ENCODE measurements around the gene RNF121. TPM values are rescaled to one million over a fixed set of nuclear protein-coding genes. Genes with fewer than 3 reads are reported as not detected.

RNF121 gene
- total and polyA plus RNA-seq, 2 of the 13 experiments (the other 11 are each of a cell fraction or from before 2014, with no cell fraction given): 28.6 to 44.3 TPM

- ChIA-PET CTCF (ENCODE audit: low intra/inter-chr PET ratio, low total read pairs) (no interaction called here), POLR2A (interaction anchor here (1.7 kb wide), 1 partner anchor 10 kb away, joined by 7 read pairs; no protein-coding TSS in a partner anchor)
- TF ChIP-seq ZNF441 (CRISPR knock-in tag; IDR thresholded peaks at IDR 0.05; ENCODE audit: borderline replicate concordance) (no peak), ELF3 (CRISPR knock-in tag; IDR thresholded peaks at IDR 0.05) (no peak), ZNF256 (CRISPR knock-in tag; conservative IDR thresholded peaks at IDR 0.05) (no peak), ZNF660 (CRISPR knock-in tag; IDR thresholded peaks at IDR 0.05; ENCODE audit: borderline replicate concordance, low read depth) (no peak), PAF1 (CRISPR knock-in tag; IDR thresholded peaks at IDR 0.05) (no peak), CHD2 (IDR thresholded peaks at IDR 0.05; ENCODE audit: low read depth, low read length) (no peak), ATF1 (CRISPR knock-in tag; IDR thresholded peaks at IDR 0.05) (no peak)
- Histone ChIP-seq H3K27me3 (ENCODE audit: control insufficient read depth in 1 of 2, insufficient read depth in 2 of 2, low read length in 2 of 2) (no peaks in the 10 kb centered on the region), H2AFZ (ENCODE audit: low read length) (no peak overlapping the region), H3K79me2 (ENCODE audit: insufficient read depth, low read length) (peaks cover 3% of the 10 kb centered on the region), H3K9me3 (ENCODE audit: low read length) (no peaks in the 10 kb centered on the region), H3K27ac (ENCODE audit: extremely low read length, insufficient read depth, low read length) (no peak overlapping the region), H3K4me2 (ENCODE audit: low read depth, low read length) (no peak overlapping the region), H3K4me3 (replicated peaks in 1 of 3; ENCODE audit: insufficient read depth in 1 of 3, low read depth in 2 of 3, low read length in 3 of 3) (no peak overlapping the region), H3K9ac (ENCODE audit: insufficient read depth, low read depth, low read length) (no peak overlapping the region), H3K4me1 (ENCODE audit: insufficient read depth, low read length) (no peaks in the 10 kb centered on the region), H3K36me3 (replicated peaks in 1 of 2; ENCODE audit: control insufficient read depth in 1 of 2, insufficient read depth in 2 of 2, low read length in 2 of 2) (peaks cover 30 to 65% of the 10 kb centered on the region in 2 experiments), H4K20me1 (ENCODE audit: insufficient read depth, low read length) (no peaks in the 10 kb centered on the region)
- FAIRE-seq: no peak
- no peak for ATAC-seq
- intact Hi-C loops (cut with micrococcal nuclease; ENCODE audit: unreplicated experiment): no loop called here
- in situ Hi-C loops (cut with HindIII; ENCODE audit: extremely low pct_ligation_motif_present, low pct_unique_long_range_greater_than_20kb): no loop called here
- 83% methylated on average over 1 of the region's 1 CpG for WGBS (ENCODE audit: low lambda C conversion rate)
- BruUV-seq (replicated peaks): no TSS peak
- DNase-seq (ENCODE audit: low spot score): no peak
These were observed 101.7 kb downstream of the RNF121 start for GRCh38 chr11:72030472-72031045.

GRCh38 chr11:72036687-72037086 lies 107.8 kb downstream of the RNF121 start:
- POLR2A ChIA-PET: no interaction called here
- H3K4me1 ChIP-seq (ENCODE audit: insufficient read depth, low read length): peaks cover 30% of the 10 kb centered on the region
- H3K36me3 ChIP-seq (replicated peaks in 1 of 2; ENCODE audit: control insufficient read depth in 1 of 2, insufficient read depth in 2 of 2, low read length in 2 of 2): peaks cover 6 to 23% of the 10 kb centered on the region in 2 experiments; a peak in 4 of 5 replicates
- no peaks in the 10 kb centered on the region for H4K20me1 ChIP-seq (ENCODE audit: insufficient read depth, low read length)
- H3K4me2 ChIP-seq (ENCODE audit: low read depth, low read length): no peak overlapping the region
- H3K9ac ChIP-seq (ENCODE audit: insufficient read depth, low read depth, low read length): no peak overlapping the region
- CTCF ChIA-PET (ENCODE audit: low intra/inter-chr PET ratio, low total read pairs): no interaction called here
- peaks cover 52% of the 10 kb centered on the region for H3K79me2 ChIP-seq (ENCODE audit: insufficient read depth, low read length)
- intact Hi-C loops (cut with micrococcal nuclease; ENCODE audit: unreplicated experiment): no loop called here
- ATAC-seq (no peak), DNase-seq (ENCODE audit: low spot score) (no peak), FAIRE-seq (no peak)
- WGBS (ENCODE audit: low lambda C conversion rate): 100% methylated on average over 3 of the region's 3 CpGs
- H3K27me3 ChIP-seq (ENCODE audit: control insufficient read depth in 1 of 2, insufficient read depth in 2 of 2, low read length in 2 of 2): no peaks in the 10 kb centered on the region; a peak in 1 of 5 replicates
- no TSS peak for BruUV-seq (replicated peaks)
- in situ Hi-C loops (cut with HindIII; ENCODE audit: extremely low pct_ligation_motif_present, low pct_unique_long_range_greater_than_20kb): no loop called here
- no peaks in the 10 kb centered on the region for H3K9me3 ChIP-seq (ENCODE audit: low read length)
- no peak overlapping the region for H2AFZ ChIP-seq (ENCODE audit: low read length)
- H3K27ac ChIP-seq (ENCODE audit: extremely low read length, insufficient read depth, low read length): no peak overlapping the region
- H3K4me3 ChIP-seq (replicated peaks in 1 of 3; ENCODE audit: insufficient read depth in 1 of 3, low read depth in 2 of 3, low read length in 3 of 3): no peak overlapping the region
- TF ChIP-seq BHLHE40 (IDR thresholded peaks at IDR 0.05; ENCODE audit: low read length) (no peak), ZNF44 (CRISPR knock-in tag; IDR thresholded peaks at IDR 0.05) (no peak), ZNF652 (CRISPR knock-in tag; IDR thresholded peaks at IDR 0.05; ENCODE audit: borderline replicate concordance, low read depth) (no peak), HDAC6 (IDR thresholded peaks at IDR 0.05; ENCODE audit: low read depth, low read length) (no peak), SIN3B (IDR thresholded peaks at IDR 0.05; ENCODE audit: low read length) (no peak), SIX4 (CRISPR knock-in tag; IDR thresholded peaks at IDR 0.05) (no peak), RFXAP (CRISPR knock-in tag; IDR thresholded peaks at IDR 0.05; ENCODE audit: borderline replicate concordance) (no peak), MLLT10 (CRISPR knock-in tag; IDR thresholded peaks at IDR 0.05) (no peak), CREB1 (IDR thresholded peaks at IDR 0.05) (no peak), CREB1 (CRISPR knock-in tag; IDR thresholded peaks at IDR 0.05) (no peak), ZBTB33 (CRISPR knock-in tag; IDR thresholded peaks at IDR 0.05) (no peak)

Measured in HepG2 (cell line).